NT2/D1 (cell line): ENCODE data around the gene HBA2.
"Not testable (repeated sequence)": the region's sequence is repeated elsewhere in the genome, so short reads cannot be mapped to it uniquely, and the experiment has no call there.

ENCODE experiments used
- DNase-seq: peaks from one replicate; pipeline ENCODE4 v3.0.0-alpha.2; 2011; ENCODE audit warnings: low read depth, low spot score
- H3K27me3 ChIP-seq: 2 replicates; pipeline ENCODE4 v1.6.0; 2011; ENCODE audit warnings: mild to moderate bottlenecking; ENCODE audit not compliant: insufficient read length, insufficient read depth
- H3K36me3 ChIP-seq: 2 replicates; pipeline ENCODE4 v1.6.1; 2011; ENCODE audit warnings: mild to moderate bottlenecking, low read length, mixed read lengths; ENCODE audit not compliant: insufficient read depth, insufficient read length
- H3K4me1 ChIP-seq: 2 replicates; pipeline ENCODE4 v1.5.1; 2011; ENCODE audit not compliant: insufficient read depth, insufficient read length
- H3K4me3 ChIP-seq: 2 replicates; pipeline ENCODE4 v1.5.1; 2011; ENCODE audit warnings: low read depth; ENCODE audit not compliant: insufficient read length
- H3K9ac ChIP-seq: 2 replicates; pipeline ENCODE4 v1.6.0; 2011; ENCODE audit warnings: low read depth; ENCODE audit not compliant: insufficient read length
- H3K9me3 ChIP-seq: 2 replicates; pipeline ENCODE4 v1.5.1; 2011; ENCODE audit warnings: mild to moderate bottlenecking, low read length; ENCODE audit not compliant: insufficient read depth
- SUZ12 ChIP-seq: IDR thresholded peaks from 2 replicates; pipeline ENCODE4 v1.6.1; 2011; ENCODE audit not compliant: insufficient read length, insufficient read depth; ENCODE audit errors: extremely low read depth
- YY1 ChIP-seq: IDR thresholded peaks from 2 replicates; pipeline ENCODE4 v1.6.1; 2011; ENCODE audit not compliant: insufficient read length, insufficient read depth
- ZNF274 ChIP-seq: IDR thresholded peaks from 2 replicates; pipeline ENCODE4 v1.6.1; 2011; ENCODE audit warnings: mild to moderate bottlenecking, low read depth, low read length

Gene HBA2

DNA sequence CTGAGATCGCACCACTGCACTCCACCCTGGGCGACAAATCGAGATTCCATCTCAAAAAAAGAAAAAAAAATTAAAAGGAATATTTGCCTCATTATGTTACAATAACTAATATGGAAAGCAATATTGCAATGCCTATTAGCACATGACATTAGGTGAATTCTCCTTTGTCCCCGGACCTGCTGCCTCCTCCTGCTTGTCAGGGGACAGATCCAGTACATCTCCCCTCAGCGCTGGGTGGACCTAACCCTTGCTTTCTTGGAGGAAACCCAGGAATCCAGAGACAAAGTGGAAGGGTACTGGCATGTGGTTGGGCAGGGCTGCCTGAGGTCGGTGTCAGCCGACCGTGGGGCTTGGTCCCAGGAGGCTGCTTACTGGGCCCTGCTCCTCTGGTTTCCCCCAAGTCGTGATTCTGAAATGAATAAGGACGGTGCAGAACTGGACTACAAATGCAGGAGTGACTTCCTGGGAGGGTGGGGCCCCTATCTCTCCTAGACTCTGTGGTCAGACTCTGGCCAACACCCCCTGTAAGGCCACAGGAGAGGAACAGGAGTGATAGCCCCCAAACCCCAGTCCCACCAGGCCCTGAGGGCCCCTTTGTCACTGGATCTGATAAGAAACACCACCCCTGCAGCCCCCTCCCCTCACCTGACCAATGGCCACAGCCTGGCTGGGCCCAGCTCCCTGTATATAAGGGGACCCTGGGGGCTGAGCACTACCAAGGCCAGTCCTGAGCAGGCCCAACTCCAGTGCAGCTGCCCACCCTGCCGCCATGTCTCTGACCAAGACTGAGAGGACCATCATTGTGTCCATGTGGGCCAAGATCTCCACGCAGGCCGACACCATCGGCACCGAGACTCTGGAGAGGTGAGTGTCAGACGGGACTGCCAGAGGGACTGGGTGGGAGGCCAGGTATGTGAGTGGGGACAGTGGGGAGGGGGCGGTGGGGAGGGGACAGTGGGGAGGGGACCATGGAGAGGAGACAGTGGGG, 20.2 kb upstream of the HBA2 start, which contains the start of gene HBZ:
Gene HBZ, plus strand, starts transcription at position 504 of the 988 bp plus-strand sequence. Its CDS starts 266 bp downstream, at position 770.
- Histone ChIP-seq H3K4me1 (peaks cover 11% of the 10 kb centered on the region), H3K27me3 (peaks cover 33% of the 10 kb centered on the region), H3K4me3 (no peak within 1 kb of the TSS), H3K9me3 (no peaks in the 10 kb centered on the region), H3K36me3 (no peaks in the 10 kb centered on the region), H3K9ac (no peak within 1 kb of the TSS)
- DNase-seq: no peak
- TF ChIP-seq SUZ12 (no peak), ZNF274 (no peak), YY1 (no peak)

DNA sequence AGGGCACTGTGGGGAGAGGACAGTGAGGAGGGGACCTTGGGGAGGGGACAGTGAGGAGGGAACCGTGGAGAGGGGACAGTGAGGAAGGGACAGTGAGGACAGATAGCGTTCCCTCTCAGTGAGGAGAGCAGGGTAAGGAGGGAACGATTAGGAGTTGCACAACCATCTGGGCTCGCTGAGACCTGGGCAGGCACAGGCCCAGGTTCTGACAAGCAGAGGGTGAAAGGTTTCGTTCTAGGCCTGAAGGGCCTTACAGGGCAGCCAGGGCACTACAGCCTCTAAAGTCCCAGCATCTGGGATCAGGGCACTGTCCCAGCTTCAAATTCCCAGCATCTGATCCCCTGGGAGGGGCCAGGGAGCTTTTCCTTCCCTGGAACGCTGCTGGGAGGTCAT, 19.6 kb upstream of the HBA2 start:
- not testable (repeated sequence) for H3K4me3 ChIP-seq, DNase-seq, H3K36me3 ChIP-seq, H3K9me3 ChIP-seq, H3K9ac ChIP-seq
- Histone ChIP-seq H3K4me1 (peaks cover 11% of the 10 kb centered on the region), H3K27me3 (peaks cover 33% of the 10 kb centered on the region)

DNA sequence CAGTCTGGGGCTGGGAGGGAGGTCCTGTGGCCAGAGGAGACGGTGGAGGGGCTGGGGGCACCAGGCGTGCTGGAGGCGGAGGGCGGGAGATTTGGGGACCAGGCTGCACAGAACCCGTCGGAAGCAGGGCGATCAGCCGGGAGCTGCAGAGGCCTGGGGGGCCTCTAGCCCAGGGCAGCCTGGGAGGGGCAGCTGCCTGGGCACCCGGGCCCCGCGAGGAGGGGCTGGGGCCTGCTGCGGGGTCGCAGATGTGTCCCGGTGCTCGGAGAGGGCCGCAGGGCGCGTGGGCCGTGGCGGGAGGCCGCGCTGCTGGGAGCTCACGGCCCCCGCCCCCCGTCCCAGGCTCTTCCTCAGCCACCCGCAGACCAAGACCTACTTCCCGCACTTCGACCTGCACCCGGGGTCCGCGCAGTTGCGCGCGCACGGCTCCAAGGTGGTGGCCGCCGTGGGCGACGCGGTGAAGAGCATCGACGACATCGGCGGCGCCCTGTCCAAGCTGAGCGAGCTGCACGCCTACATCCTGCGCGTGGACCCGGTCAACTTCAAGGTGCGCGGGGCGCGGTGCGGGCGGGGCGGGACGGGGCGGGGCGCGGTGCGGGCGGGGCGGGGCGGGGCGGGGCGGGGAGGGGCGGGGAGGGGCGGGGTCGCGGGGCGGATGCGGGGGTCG, 19.0 kb upstream of the HBA2 start:
- peaks cover 29% of the 10 kb centered on the region for H3K27me3 ChIP-seq
- H3K9me3 ChIP-seq, H3K4me3 ChIP-seq, H3K36me3 ChIP-seq, DNase-seq, H3K9ac ChIP-seq, H3K4me1 ChIP-seq: not testable (repeated sequence)

DNA sequence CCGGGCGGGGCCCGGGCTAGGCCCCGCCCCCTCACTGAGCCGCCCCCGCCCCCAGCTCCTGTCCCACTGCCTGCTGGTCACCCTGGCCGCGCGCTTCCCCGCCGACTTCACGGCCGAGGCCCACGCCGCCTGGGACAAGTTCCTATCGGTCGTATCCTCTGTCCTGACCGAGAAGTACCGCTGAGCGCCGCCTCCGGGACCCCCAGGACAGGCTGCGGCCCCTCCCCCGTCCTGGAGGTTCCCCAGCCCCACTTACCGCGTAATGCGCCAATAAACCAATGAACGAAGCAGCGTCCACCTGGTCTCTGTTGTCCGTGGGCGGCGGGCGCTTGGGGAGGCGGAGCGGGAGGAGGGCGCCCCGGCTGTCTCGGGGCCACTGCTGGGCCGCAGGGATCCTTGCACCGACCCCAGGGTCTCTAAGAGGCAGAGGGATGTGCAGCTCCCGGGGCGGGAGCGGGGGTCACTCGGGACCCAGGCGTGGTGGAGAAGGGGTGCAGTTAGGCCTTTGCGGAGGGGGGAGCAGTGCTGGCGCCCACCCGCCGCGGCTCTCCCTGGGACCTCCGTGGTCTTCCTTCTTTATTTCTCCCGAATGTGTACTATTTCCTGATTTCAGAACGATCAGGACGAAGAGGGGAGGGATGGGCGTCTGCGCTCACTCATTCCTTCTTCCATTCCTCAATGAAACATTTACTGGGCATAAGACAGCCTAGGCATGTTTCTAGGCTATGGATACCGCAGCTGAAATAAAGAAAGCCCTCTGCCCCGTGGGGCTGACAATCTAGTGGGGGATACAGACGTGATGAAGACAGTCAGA, 18.3 kb upstream of the HBA2 start:
- DNase-seq: no peak
- TF ChIP-seq SUZ12: no peak
- TF ChIP-seq ZNF274: no peak
- no peak for TF ChIP-seq YY1
- Histone ChIP-seq H3K4me1 (peaks cover 4% of the 10 kb centered on the region), H3K9ac (peak overlapping the region; percentile 70), H3K27me3 (peaks cover 29% of the 10 kb centered on the region), H3K9me3 (no peaks in the 10 kb centered on the region), H3K4me3 (peak overlapping the region; percentile 56), H3K36me3 (no peaks in the 10 kb centered on the region)

DNA sequence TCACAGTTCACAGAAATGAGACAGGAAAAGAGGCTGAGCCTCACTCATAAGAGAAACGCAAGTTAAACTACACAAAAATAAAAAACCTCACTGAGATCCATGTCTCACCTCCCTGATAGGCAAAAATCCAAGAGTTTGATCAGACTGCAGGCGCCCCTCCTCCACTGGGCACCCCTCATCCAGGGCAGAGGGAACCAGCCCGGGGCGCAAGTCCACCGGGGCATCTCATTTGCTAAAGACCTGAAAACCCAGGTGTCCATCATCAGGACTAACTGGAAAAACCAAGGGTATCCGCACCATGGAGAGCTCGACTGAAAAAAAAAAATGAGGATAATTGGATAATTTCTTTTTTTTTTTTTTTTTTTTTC, 17.7 kb upstream of the HBA2 start:
- Histone ChIP-seq H3K36me3 (no peaks in the 10 kb centered on the region), H3K9ac (peak overlapping the region; percentile 70), H3K4me3 (peak overlapping the region; percentile 56), H3K27me3 (peaks cover 29% of the 10 kb centered on the region), H3K9me3 (no peaks in the 10 kb centered on the region), H3K4me1 (peaks cover 4% of the 10 kb centered on the region)
- TF ChIP-seq ZNF274: no peak
- no peak for TF ChIP-seq YY1
- TF ChIP-seq SUZ12: no peak
- no peak for DNase-seq

DNA sequence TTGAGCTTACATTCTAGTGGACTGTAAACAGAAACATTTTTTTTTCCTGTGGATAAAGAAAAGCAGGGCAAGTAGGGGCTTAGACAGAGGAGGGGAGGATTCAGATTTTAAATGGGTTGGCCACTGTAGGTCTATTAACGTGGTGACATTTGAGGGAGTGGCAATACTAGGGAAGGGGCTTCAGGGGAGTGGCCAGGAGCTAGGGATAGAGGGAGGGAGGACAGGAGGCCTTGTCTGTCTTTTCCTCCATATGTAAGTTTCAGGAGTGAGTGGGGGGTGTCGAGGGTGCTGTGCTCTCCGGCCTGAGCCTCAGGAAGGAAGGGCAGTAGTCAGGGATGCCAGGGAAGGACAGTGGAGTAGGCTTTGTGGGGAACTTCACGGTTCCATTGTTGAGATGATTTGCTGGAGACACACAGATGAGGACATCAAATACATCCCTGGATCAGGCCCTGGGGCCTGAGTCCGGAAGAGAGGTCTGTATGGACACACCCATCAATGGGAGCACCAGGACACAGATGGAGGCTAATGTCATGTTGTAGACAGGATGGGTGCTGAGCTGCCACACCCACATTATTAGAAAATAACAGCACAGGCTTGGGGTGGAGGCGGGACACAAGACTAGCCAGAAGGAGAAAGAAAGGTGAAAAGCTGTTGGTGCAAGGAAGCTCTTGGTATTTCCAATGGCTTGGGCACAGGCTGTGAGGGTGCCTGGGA, 13.4 kb upstream of the HBA2 start:
- peaks cover 41% of the 10 kb centered on the region for H3K27me3 ChIP-seq
- no peaks in the 10 kb centered on the region for H3K36me3 ChIP-seq
- no peak for DNase-seq
- peak overlapping the region; percentile 21 for H3K9ac ChIP-seq
- H3K9me3 ChIP-seq: no peaks in the 10 kb centered on the region
- H3K4me3 ChIP-seq: no peak overlapping the region
- TF ChIP-seq SUZ12 (no peak), YY1 (no peak), ZNF274 (no peak)
- H3K4me1 ChIP-seq: peaks cover 6% of the 10 kb centered on the region

DNA sequence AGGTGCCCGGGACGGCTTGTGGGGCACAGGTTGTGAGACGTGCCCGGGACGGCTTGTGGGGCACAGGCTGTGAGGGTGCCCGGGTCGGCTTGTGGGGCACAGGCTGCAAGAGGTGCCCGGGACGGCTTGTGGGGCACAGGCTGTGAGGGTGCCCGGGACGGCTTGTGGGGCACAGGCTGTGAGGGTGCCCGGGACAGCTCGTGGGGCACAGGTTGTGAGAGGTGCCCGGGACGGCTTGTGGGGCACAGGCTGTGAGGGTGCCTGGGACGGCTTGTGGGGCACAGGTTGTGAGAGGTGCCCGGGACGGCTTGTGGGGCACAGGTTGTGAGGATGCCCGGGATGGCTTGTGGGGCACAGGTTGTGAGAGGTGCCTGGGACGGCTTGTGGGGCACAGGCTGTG, 12.4 kb upstream of the HBA2 start:
- not testable (repeated sequence) for H3K9me3 ChIP-seq, DNase-seq, H3K4me1 ChIP-seq, H3K36me3 ChIP-seq, H3K4me3 ChIP-seq, H3K9ac ChIP-seq
- peaks cover 35% of the 10 kb centered on the region for H3K27me3 ChIP-seq
